ENCODE results near the gene ZNF311.
"Not testable (repeated sequence)": the region's sequence is repeated elsewhere in the genome, so short reads cannot be mapped to it uniquely, and the experiment has no call there.

The ZNF311 gene

GRCh38 chr6:28982476-28983266 lies 22.4 kb downstream of the ZNF311 start:
- DNase-seq (ENCODE audit: low read depth, low spot score), result no peak

GRCh38 chr6:28981833-28982475 lies 23.2 kb downstream of the ZNF311 start:
- peak; percentile 50 for DNase-seq (ENCODE audit: low read depth, low spot score)

GRCh38 chr6:28981431-28981832 lies 23.7 kb downstream of the ZNF311 start:
- peak; percentile 56 for DNase-seq (ENCODE audit: low read depth, low spot score)

- no peak for DNase-seq (ENCODE audit: low read depth, low spot score)
These were observed 24.2 kb downstream of the ZNF311 start for GRCh38 chr6:28980852-28981430.

- no peak for DNase-seq (ENCODE audit: low read depth, low spot score)
These were observed 24.8 kb downstream of the ZNF311 start for GRCh38 chr6:28980137-28980851.

- DNase-seq (ENCODE audit: low read depth, low spot score), result no peak
These were observed 25.4 kb downstream of the ZNF311 start for GRCh38 chr6:28979679-28980078.

- no peak for DNase-seq (ENCODE audit: low read depth, low spot score)
These were observed 26.1 kb downstream of the ZNF311 start for GRCh38 chr6:28978959-28979561.

- DNase-seq (ENCODE audit: low read depth, low spot score), result no peak
These were observed 27.0 kb downstream of the ZNF311 start for GRCh38 chr6:28978133-28978491.

GRCh38 chr6:28977341-28978132 lies 27.6 kb downstream of the ZNF311 start:
- no peak for DNase-seq (ENCODE audit: low read depth, low spot score)

GRCh38 chr6:28976677-28977076 lies 28.4 kb downstream of the ZNF311 start:
- DNase-seq (ENCODE audit: low read depth, low spot score), result no peak

GRCh38 chr6:28974505-28974904 lies 30.6 kb downstream of the ZNF311 start:
- DNase-seq (ENCODE audit: low read depth, low spot score), result no peak

- DNase-seq (ENCODE audit: low read depth, low spot score), result not testable (repeated sequence)
These were observed 35.1 kb downstream of the ZNF311 start for GRCh38 chr6:28970056-28970455.

- no peak for DNase-seq (ENCODE audit: low read depth, low spot score)
These were observed 36.0 kb downstream of the ZNF311 start for GRCh38 chr6:28969129-28969528.

GRCh38 chr6:28968476-28968875 lies 36.6 kb downstream of the ZNF311 start:
- no peak for DNase-seq (ENCODE audit: low read depth, low spot score)

GRCh38 chr6:28965706-28966105 lies 39.4 kb downstream of the ZNF311 start:
- DNase-seq (ENCODE audit: low read depth, low spot score), result no peak

GRCh38 chr6:28960846-28961500 lies 44.1 kb downstream of the ZNF311 start:
- DNase-seq (ENCODE audit: low read depth, low spot score), result no peak

GRCh38 chr6:28958561-28959243 lies 46.4 kb downstream of the ZNF311 start:
- not testable (repeated sequence) for DNase-seq (ENCODE audit: low read depth, low spot score)

- DNase-seq (ENCODE audit: low read depth, low spot score), result not testable (repeated sequence)
These were observed 47.3 kb downstream of the ZNF311 start for GRCh38 chr6:28957795-28958314.

- DNase-seq (ENCODE audit: low read depth, low spot score), result no peak
These were observed 48.8 kb downstream of the ZNF311 start for GRCh38 chr6:28956331-28956730.

All from activated naive CD8-positive, alpha-beta T cell treated with anti-CD3 and anti-CD28 coated beads, Interleukin-2, amount 50 U/mL, for 16 hours (primary cell).